ENCODE results near the gene HOXD13. TPM values are rescaled to one million over a fixed set of nuclear protein-coding genes. Genes with fewer than 3 reads are reported as not detected.

HOXD13 gene
- total RNA-seq, 4 donors from 2014 or later, result 4.9 TPM; not detected in 3

- peaks cover 30 to 96% of the 10 kb centered on the region in 2 donors for H3K27me3 ChIP-seq
- intact Hi-C loops (cut with DNase I; ENCODE audit: low total_unique reads), result no loop called here
These were observed 19.3 kb upstream of the HOXD13 start for GRCh38 chr2:176072951-176073904.

GRCh38 chr2:176074919-176075425, 17.5 kb upstream of the HOXD13 start:
- intact Hi-C loops (cut with DNase I; ENCODE audit: low total_unique reads), result no loop called here
- no peak overlapping the region for H3K4me3 ChIP-seq
- TF ChIP-seq POLR2A (IDR thresholded peaks at IDR 0.05) (no peak), CTCF (IDR thresholded peaks at IDR 0.05) (no peak)

More at GRCh38 chr2:176072951-176073904, 19.3 kb upstream of the HOXD13 start:
- H3K4me1 ChIP-seq, result peaks cover 0 to 5% of the 10 kb centered on the region in 2 donors
- no peak overlapping the region for H3K4me3 ChIP-seq
- H3K9me3 ChIP-seq, result no peaks in the 10 kb centered on the region
- DNase-seq, result no peak
- TF ChIP-seq CTCF (IDR thresholded peaks at IDR 0.05) (no peak), POLR2A (IDR thresholded peaks at IDR 0.05) (no peak)
- no peaks in the 10 kb centered on the region for H3K36me3 ChIP-seq
- no peak overlapping the region for H3K27ac ChIP-seq

GRCh38 chr2:176075481-176075880, 17.0 kb upstream of the HOXD13 start:
- no peak for DNase-seq
- H3K9me3 ChIP-seq, result no peaks in the 10 kb centered on the region
- peaks cover 0 to 6% of the 10 kb centered on the region in 2 donors for H3K4me1 ChIP-seq
- TF ChIP-seq CTCF (IDR thresholded peaks at IDR 0.05) (no peak), POLR2A (IDR thresholded peaks at IDR 0.05) (no peak)
- H3K36me3 ChIP-seq, result no peaks in the 10 kb centered on the region
- H3K27ac ChIP-seq, result no peak overlapping the region
- H3K27me3 ChIP-seq, result peaks cover 39 to 93% of the 10 kb centered on the region in 2 donors
- H3K4me3 ChIP-seq, result no peak overlapping the region
- intact Hi-C loops (cut with DNase I; ENCODE audit: low total_unique reads), result no loop called here

More at GRCh38 chr2:176074919-176075425, 17.5 kb upstream of the HOXD13 start:
- H3K36me3 ChIP-seq, result no peaks in the 10 kb centered on the region
- peaks cover 37 to 98% of the 10 kb centered on the region in 2 donors for H3K27me3 ChIP-seq
- H3K27ac ChIP-seq, result no peak overlapping the region
- H3K9me3 ChIP-seq, result no peaks in the 10 kb centered on the region
- no peak for DNase-seq
- H3K4me1 ChIP-seq, result peaks cover 0 to 3% of the 10 kb centered on the region in 2 donors

GRCh38 chr2:176076063-176076462, 16.5 kb upstream of the HOXD13 start:
- no peak for DNase-seq
- Histone ChIP-seq H3K27me3 (peaks cover 45 to 93% of the 10 kb centered on the region in 2 donors), H3K4me3 (no peak overlapping the region), H3K36me3 (no peaks in the 10 kb centered on the region), H3K27ac (no peak overlapping the region), H3K9me3 (no peaks in the 10 kb centered on the region), H3K4me1 (peaks cover 0 to 8% of the 10 kb centered on the region in 2 donors)
- no peak for TF ChIP-seq POLR2A (IDR thresholded peaks at IDR 0.05)
- no peak for TF ChIP-seq CTCF (IDR thresholded peaks at IDR 0.05)
- intact Hi-C loops (cut with DNase I; ENCODE audit: low total_unique reads), result no loop called here

GRCh38 chr2:176076796-176077195, 15.7 kb upstream of the HOXD13 start:
- Histone ChIP-seq H3K4me3 (no peak overlapping the region), H3K27ac (no peak overlapping the region), H3K27me3 (peaks cover 52 to 93% of the 10 kb centered on the region in 2 donors), H3K9me3 (no peaks in the 10 kb centered on the region), H3K4me1 (peaks cover 0 to 8% of the 10 kb centered on the region in 2 donors), H3K36me3 (no peaks in the 10 kb centered on the region)
- intact Hi-C loops (cut with DNase I; ENCODE audit: low total_unique reads), result no loop called here
- TF ChIP-seq CTCF (IDR thresholded peaks at IDR 0.05) (no peak), POLR2A (IDR thresholded peaks at IDR 0.05) (no peak)
- no peak for DNase-seq

Data from uterus (tissue), 4 donors.